HepG2 (cell line): Measurements from ENCODE around the gene USP10. TPM values are rescaled to one million over a fixed set of nuclear protein-coding genes. Genes with fewer than 3 reads are reported as not detected.
A peak's percentile ranks its signal among the peaks of the same experiment; 100 is the strongest.

Source experiments
- CEBPB ChIP-seq: IDR thresholded peaks from 2 replicates; pipeline ENCODE4 v1.6.1; 2011; ENCODE audit warnings: low read depth, low read length, improper control_type of control experiment, borderline replicate concordance
- CEBPG ChIP-seq: IDR thresholded peaks from 2 replicates; pipeline ENCODE4 v1.6.1; 2016
- DNMT3B ChIP-seq: conservative IDR thresholded peaks from 2 replicates; pipeline ENCODE4 v1.6.1; 2016; ENCODE audit warnings: missing biosample characterization, control low read depth
- DPF2 ChIP-seq: sonication (generic); formaldehyde crosslinking; IDR thresholded peaks from 2 replicates; pipeline ENCODE4 v1.4.0; 2020; ENCODE audit warnings: mild to moderate bottlenecking, low read depth, missing genetic modification reagents, borderline replicate concordance
- FOSL2 ChIP-seq: sonication (generic); formaldehyde crosslinking; IDR thresholded peaks from 2 replicates; pipeline ENCODE4 v1.4.0; 2020; ENCODE audit warnings: missing genetic modification reagents
- NCOA5 ChIP-seq: sonication (generic); formaldehyde crosslinking; IDR thresholded peaks from 2 replicates; pipeline ENCODE4 v1.4.0; 2020; ENCODE audit warnings: missing genetic modification reagents
- POLR2AphosphoS5 ChIP-seq: IDR thresholded peaks from 2 replicates; pipeline ENCODE4 v1.6.1; 2012; ENCODE audit warnings: low read depth, low read length
- SAP130 ChIP-seq: IDR thresholded peaks from 2 replicates; pipeline ENCODE4 v1.6.1; 2016; ENCODE audit warnings: low read depth
- STAT5B ChIP-seq: sonication (generic); formaldehyde crosslinking; IDR thresholded peaks from 2 replicates; pipeline ENCODE4 v1.4.0; 2020; ENCODE audit warnings: missing genetic modification reagents
- ZIK1 ChIP-seq: sonication (generic); formaldehyde crosslinking; IDR thresholded peaks from 2 replicates; pipeline ENCODE4 v1.5.0; 2020; ENCODE audit warnings: mild to moderate bottlenecking, low read depth, missing genetic modification reagents, borderline replicate concordance
- ZNF136 ChIP-seq: sonication (generic); formaldehyde crosslinking; IDR thresholded peaks from 2 replicates; pipeline ENCODE4 v1.8.1; 2022; ENCODE audit warnings: low read depth, mild to moderate bottlenecking, moderate library complexity, missing genetic modification reagents
- ZNF337 ChIP-seq: sonication (generic); formaldehyde crosslinking; IDR thresholded peaks from 2 replicates; pipeline ENCODE4 v1.5.1; 2020; ENCODE audit warnings: missing genetic modification reagents, low read depth, mild to moderate bottlenecking, borderline replicate concordance
- ZNF7 ChIP-seq: IDR thresholded peaks from 2 replicates; pipeline ENCODE4 v1.6.1; 2016; ENCODE audit warnings: missing biosample characterization, missing genetic modification reagents
- ZZZ3 ChIP-seq: sonication (generic); formaldehyde crosslinking; IDR thresholded peaks from 2 replicates; pipeline ENCODE4 v1.4.0; 2020; ENCODE audit warnings: missing genetic modification reagents, mild to moderate bottlenecking, borderline replicate concordance
- polyA plus RNA-seq, 8 experiments: library from polyadenylated mRNA; depleted of rRNA in 3 of 8; stranded (reverse) in 7 of 8; unstranded in 1 of 8; fragments of >200 nt; fragmentation: Illumina TruSeq in 4 of 8; extraction: Trizol in 4 of 8; gene quantifications; 2 replicates each; pipeline versions ENCODE4 v1.2.1 to v1.2.3, GENCODE V29; 2011 to 2016; ENCODE audit warnings: low read depth in 4 of 8, missing spikeins in 1 of 8, mixed read lengths in 1 of 8; ENCODE audit not compliant: insufficient read depth in 1 of 8
- total RNA-seq, 5 experiments: library from RNA; depleted of rRNA; stranded (reverse); fragments of >200 nt; fragmentation: Illumina TruSeq; extraction: Trizol; gene quantifications; 2 replicates each; pipeline ENCODE4 v1.2.3, GENCODE V29; 2016; ENCODE audit warnings: low read depth in 1 of 5
- TF ChIP-seq, protein P1 (sequence below), 2 experiments: sonication (generic) in 1 of 2; formaldehyde crosslinking in 1 of 2; IDR thresholded peaks; 2 replicates each; pipeline versions ENCODE4 v1.6.1 to v1.9.0; 2014 to 2022; ENCODE audit warnings: antibody characterized with exemption in 1 of 2, borderline replicate concordance in 1 of 2, inconsistent platforms in 1 of 2, low read depth in 1 of 2, missing genetic modification reagents in 1 of 2
- TF ChIP-seq, protein P2 (sequence below): sonication (generic); formaldehyde crosslinking; IDR thresholded peaks from 2 replicates; pipeline ENCODE4 v1.4.0; 2020; ENCODE audit warnings: mild to moderate bottlenecking, low read depth, missing genetic modification reagents
- TF ChIP-seq, protein P3 (sequence below): sonication (generic); formaldehyde crosslinking; IDR thresholded peaks from 2 replicates; pipeline ENCODE4 v1.4.0; 2020; ENCODE audit warnings: missing genetic modification reagents
- TF ChIP-seq, protein P4 (sequence below), 2 experiments: sonication (generic) in 1 of 2; formaldehyde crosslinking in 1 of 2; IDR thresholded peaks; 2 replicates each; pipeline versions ENCODE4 v1.4.0 to v1.6.1; 2018 to 2020; ENCODE audit warnings: missing genetic modification reagents in 2 of 2, borderline replicate concordance in 1 of 2, low read depth in 1 of 2, mild to moderate bottlenecking in 1 of 2, missing biosample characterization in 1 of 2

USP10 gene
- total and polyA plus RNA-seq, 2 of the 13 experiments (the other 11 are each of a cell fraction or from before 2014, with no cell fraction given), result 79.1 to 122 TPM

DNA sequence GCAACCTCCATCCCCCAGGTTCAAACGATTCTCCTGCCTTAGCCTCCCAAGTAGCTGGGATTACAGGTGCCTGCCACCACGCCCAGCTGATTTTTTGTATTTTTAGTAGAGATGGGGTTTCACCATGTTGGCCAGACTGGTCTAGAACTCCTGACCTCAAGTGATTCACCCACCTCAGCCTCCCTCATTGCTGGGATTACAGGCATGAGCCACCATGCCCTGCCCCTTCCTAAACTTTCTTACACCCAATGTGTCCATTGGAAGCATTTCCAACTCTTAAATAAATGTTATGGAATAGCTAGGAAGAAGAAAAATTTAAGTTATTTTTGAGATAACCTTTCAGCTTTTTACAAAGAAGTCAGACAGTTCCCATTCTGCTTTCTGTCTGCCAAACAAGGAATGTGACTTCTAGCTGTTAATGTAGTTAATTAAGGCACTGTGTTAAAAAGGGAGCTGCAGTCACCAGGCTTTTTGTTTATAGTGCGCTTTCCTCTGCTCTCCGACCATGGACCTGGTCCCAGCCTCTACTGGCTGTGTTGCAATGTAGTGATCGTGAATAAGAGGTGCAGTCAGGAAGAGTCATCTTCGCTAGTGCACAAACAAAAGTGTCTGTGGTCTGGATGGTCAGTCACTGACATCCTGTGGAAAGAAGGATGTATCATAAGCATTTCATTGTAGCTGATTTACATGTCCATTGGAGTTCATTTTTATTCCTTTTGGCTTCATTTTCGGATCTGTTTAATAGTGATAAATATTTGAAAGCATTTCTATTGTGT, 39.7 kb downstream of the USP10 start (continued):
- TF ChIP-seq, protein P1, sequence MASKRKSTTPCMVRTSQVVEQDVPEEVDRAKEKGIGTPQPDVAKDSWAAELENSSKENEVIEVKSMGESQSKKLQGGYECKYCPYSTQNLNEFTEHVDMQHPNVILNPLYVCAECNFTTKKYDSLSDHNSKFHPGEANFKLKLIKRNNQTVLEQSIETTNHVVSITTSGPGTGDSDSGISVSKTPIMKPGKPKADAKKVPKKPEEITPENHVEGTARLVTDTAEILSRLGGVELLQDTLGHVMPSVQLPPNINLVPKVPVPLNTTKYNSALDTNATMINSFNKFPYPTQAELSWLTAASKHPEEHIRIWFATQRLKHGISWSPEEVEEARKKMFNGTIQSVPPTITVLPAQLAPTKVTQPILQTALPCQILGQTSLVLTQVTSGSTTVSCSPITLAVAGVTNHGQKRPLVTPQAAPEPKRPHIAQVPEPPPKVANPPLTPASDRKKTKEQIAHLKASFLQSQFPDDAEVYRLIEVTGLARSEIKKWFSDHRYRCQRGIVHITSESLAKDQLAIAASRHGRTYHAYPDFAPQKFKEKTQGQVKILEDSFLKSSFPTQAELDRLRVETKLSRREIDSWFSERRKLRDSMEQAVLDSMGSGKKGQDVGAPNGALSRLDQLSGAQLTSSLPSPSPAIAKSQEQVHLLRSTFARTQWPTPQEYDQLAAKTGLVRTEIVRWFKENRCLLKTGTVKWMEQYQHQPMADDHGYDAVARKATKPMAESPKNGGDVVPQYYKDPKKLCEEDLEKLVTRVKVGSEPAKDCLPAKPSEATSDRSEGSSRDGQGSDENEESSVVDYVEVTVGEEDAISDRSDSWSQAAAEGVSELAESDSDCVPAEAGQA (IDR thresholded peaks at IDR 0.05; ENCODE audit: low read depth), result no peak
- TF ChIP-seq, protein P1 (CRISPR knock-in tag; IDR thresholded peaks at IDR 0.05; ENCODE audit: borderline replicate concordance), result no peak
- TF ChIP-seq, protein P2, sequence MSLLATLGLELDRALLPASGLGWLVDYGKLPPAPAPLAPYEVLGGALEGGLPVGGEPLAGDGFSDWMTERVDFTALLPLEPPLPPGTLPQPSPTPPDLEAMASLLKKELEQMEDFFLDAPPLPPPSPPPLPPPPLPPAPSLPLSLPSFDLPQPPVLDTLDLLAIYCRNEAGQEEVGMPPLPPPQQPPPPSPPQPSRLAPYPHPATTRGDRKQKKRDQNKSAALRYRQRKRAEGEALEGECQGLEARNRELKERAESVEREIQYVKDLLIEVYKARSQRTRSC (CRISPR knock-in tag), result no peak
- TF ChIP-seq POLR2AphosphoS5 (no peak), NCOA5 (CRISPR knock-in tag) (no peak), STAT5B (CRISPR knock-in tag) (no peak), FOSL2 (peak; percentile 60; the same call in 1 of the 2 replicates), ZZZ3 (CRISPR knock-in tag) (no peak), ZNF337 (CRISPR knock-in tag) (peak; percentile 61; the same call in 1 of the 2 replicates), DNMT3B (CRISPR knock-in tag) (0 out of 2 replicates have a peak, but pooled peaks have one; percentile 44), SAP130 (peak; percentile 44; the same call in 1 of the 2 replicates), DPF2 (0 out of 2 replicates have a peak, but pooled peaks have one; percentile 45), CEBPB (peak; percentile 84; the same call in 1 of the 2 replicates), CEBPG (CRISPR knock-in tag) (peak; percentile 82), ZNF7 (CRISPR knock-in tag) (no peak), ZNF136 (CRISPR knock-in tag) (no peak), ZIK1 (CRISPR knock-in tag) (no peak)
- TF ChIP-seq, protein P3, sequence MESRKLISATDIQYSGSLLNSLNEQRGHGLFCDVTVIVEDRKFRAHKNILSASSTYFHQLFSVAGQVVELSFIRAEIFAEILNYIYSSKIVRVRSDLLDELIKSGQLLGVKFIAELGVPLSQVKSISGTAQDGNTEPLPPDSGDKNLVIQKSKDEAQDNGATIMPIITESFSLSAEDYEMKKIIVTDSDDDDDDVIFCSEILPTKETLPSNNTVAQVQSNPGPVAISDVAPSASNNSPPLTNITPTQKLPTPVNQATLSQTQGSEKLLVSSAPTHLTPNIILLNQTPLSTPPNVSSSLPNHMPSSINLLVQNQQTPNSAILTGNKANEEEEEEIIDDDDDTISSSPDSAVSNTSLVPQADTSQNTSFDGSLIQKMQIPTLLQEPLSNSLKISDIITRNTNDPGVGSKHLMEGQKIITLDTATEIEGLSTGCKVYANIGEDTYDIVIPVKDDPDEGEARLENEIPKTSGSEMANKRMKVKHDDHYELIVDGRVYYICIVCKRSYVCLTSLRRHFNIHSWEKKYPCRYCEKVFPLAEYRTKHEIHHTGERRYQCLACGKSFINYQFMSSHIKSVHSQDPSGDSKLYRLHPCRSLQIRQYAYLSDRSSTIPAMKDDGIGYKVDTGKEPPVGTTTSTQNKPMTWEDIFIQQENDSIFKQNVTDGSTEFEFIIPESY (CRISPR knock-in tag), result peak; percentile 78
- TF ChIP-seq, protein P4, sequence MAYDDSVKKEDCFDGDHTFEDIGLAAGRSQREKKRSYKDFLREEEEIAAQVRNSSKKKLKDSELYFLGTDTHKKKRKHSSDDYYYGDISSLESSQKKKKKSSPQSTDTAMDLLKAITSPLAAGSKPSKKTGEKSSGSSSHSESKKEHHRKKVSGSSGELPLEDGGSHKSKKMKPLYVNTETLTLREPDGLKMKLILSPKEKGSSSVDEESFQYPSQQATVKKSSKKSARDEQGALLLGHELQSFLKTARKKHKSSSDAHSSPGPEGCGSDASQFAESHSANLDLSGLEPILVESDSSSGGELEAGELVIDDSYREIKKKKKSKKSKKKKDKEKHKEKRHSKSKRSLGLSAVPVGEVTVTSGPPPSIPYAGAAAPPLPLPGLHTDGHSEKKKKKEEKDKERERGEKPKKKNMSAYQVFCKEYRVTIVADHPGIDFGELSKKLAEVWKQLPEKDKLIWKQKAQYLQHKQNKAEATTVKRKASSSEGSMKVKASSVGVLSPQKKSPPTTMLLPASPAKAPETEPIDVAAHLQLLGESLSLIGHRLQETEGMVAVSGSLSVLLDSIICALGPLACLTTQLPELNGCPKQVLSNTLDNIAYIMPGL (CRISPR knock-in tag; IDR thresholded peaks at IDR 0.05; ENCODE audit: borderline replicate concordance in 1 of 2, low read depth in 1 of 2), result 0 out of 4 replicates have a peak, but pooled peaks of 1 of the 2 experiments have one; percentile 10
